ENCODE measurements around the gene KLF17.
"Not testable (repeated sequence)": the region's sequence is repeated elsewhere in the genome, so short reads cannot be mapped to it uniquely, and the experiment has no call there.

The KLF17 gene

GRCh38 chr1:44108241-44108640 lies 10.4 kb upstream of the KLF17 start:
- H3K4me3 ChIP-seq (ENCODE audit: low read depth, low read length) = no peak overlapping the region
- no peak for TF ChIP-seq CTCF (IDR thresholded peaks at IDR 0.05; ENCODE audit: insufficient read depth, low read depth, low read length, missing control alignments)
- DNase-seq (ENCODE audit: low read depth) = no peak

- DNase-seq (ENCODE audit: low read depth) = no peak
- no peak overlapping the region for H3K4me3 ChIP-seq (ENCODE audit: low read depth, low read length)
- TF ChIP-seq CTCF (IDR thresholded peaks at IDR 0.05; ENCODE audit: insufficient read depth, low read depth, low read length, missing control alignments) = no peak
These were observed 9.7 kb upstream of the KLF17 start for GRCh38 chr1:44108971-44109370.

- no peak for DNase-seq (ENCODE audit: low read depth)
- H3K4me3 ChIP-seq (ENCODE audit: low read depth, low read length) = no peak overlapping the region
- TF ChIP-seq CTCF (IDR thresholded peaks at IDR 0.05; ENCODE audit: insufficient read depth, low read depth, low read length, missing control alignments) = no peak
These were observed 7.7 kb upstream of the KLF17 start for GRCh38 chr1:44110916-44111315.

- DNase-seq (ENCODE audit: low read depth) = no peak
- H3K4me3 ChIP-seq (ENCODE audit: low read depth, low read length) = no peak overlapping the region
- TF ChIP-seq CTCF (IDR thresholded peaks at IDR 0.05; ENCODE audit: insufficient read depth, low read depth, low read length, missing control alignments) = no peak
These were observed 6.8 kb upstream of the KLF17 start for GRCh38 chr1:44111861-44112260.

- no peak for DNase-seq (ENCODE audit: low read depth)
- no peak overlapping the region for H3K4me3 ChIP-seq (ENCODE audit: low read depth, low read length)
- TF ChIP-seq CTCF (IDR thresholded peaks at IDR 0.05; ENCODE audit: insufficient read depth, low read depth, low read length, missing control alignments) = no peak
These were observed 6.1 kb upstream of the KLF17 start for GRCh38 chr1:44112486-44112885.

- DNase-seq (ENCODE audit: low read depth) = peak; percentile 28
- no peak overlapping the region for H3K4me3 ChIP-seq (ENCODE audit: low read depth, low read length)
- TF ChIP-seq CTCF (IDR thresholded peaks at IDR 0.05; ENCODE audit: insufficient read depth, low read depth, low read length, missing control alignments) = no peak
These were observed 5.5 kb upstream of the KLF17 start for GRCh38 chr1:44113095-44113609.

- no peak for TF ChIP-seq CTCF (IDR thresholded peaks at IDR 0.05; ENCODE audit: insufficient read depth, low read depth, low read length, missing control alignments)
- DNase-seq (ENCODE audit: low read depth) = no peak
- no peak overlapping the region for H3K4me3 ChIP-seq (ENCODE audit: low read depth, low read length)
These were observed 4.5 kb upstream of the KLF17 start for GRCh38 chr1:44114098-44114497.

GRCh38 chr1:44117272-44117671 lies 1.3 kb upstream of the KLF17 start:
- H3K4me3 ChIP-seq (ENCODE audit: low read depth, low read length); DNase-seq (ENCODE audit: low read depth): not testable (repeated sequence)

Data from GM12865 (cell line).